ENCODE data around the gene FAM174B.

- TF ChIP-seq, protein P1, sequence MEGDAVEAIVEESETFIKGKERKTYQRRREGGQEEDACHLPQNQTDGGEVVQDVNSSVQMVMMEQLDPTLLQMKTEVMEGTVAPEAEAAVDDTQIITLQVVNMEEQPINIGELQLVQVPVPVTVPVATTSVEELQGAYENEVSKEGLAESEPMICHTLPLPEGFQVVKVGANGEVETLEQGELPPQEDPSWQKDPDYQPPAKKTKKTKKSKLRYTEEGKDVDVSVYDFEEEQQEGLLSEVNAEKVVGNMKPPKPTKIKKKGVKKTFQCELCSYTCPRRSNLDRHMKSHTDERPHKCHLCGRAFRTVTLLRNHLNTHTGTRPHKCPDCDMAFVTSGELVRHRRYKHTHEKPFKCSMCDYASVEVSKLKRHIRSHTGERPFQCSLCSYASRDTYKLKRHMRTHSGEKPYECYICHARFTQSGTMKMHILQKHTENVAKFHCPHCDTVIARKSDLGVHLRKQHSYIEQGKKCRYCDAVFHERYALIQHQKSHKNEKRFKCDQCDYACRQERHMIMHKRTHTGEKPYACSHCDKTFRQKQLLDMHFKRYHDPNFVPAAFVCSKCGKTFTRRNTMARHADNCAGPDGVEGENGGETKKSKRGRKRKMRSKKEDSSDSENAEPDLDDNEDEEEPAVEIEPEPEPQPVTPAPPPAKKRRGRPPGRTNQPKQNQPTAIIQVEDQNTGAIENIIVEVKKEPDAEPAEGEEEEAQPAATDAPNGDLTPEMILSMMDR (IDR thresholded peaks at IDR 0.05): no peak
- TF ChIP-seq POLR2A (IDR thresholded peaks at IDR 0.05): no peak
These were observed 10.4 kb downstream of the FAM174B start for GRCh38 chr15:92645051-92645631.

Data from adrenal gland (tissue), 5 donors.